ENCODE data around the gene MCTP1.

The MCTP1 gene

GRCh38 chr5:95114305-95114704, 170.6 kb downstream of the MCTP1 start:
- DNase-seq (ENCODE audit: low spot score): no peak

GRCh38 chr5:95113489-95113888, 171.4 kb downstream of the MCTP1 start:
- DNase-seq (ENCODE audit: low spot score): no peak

- no peak for DNase-seq (ENCODE audit: low spot score)
Measured at GRCh38 chr5:95111141-95111540, 173.8 kb downstream of the MCTP1 start.

GRCh38 chr5:95110118-95110517, 174.8 kb downstream of the MCTP1 start:
- no peak for DNase-seq (ENCODE audit: low spot score)

- DNase-seq (ENCODE audit: low spot score): no peak
Measured at GRCh38 chr5:95107138-95107537, 177.8 kb downstream of the MCTP1 start.

- no peak for DNase-seq (ENCODE audit: low spot score)
Measured at GRCh38 chr5:95105638-95106037, 179.3 kb downstream of the MCTP1 start.

- DNase-seq (ENCODE audit: low spot score): no peak
Measured at GRCh38 chr5:95102687-95103086, 182.2 kb downstream of the MCTP1 start.

GRCh38 chr5:95102080-95102479, 182.8 kb downstream of the MCTP1 start:
- DNase-seq (ENCODE audit: low spot score): no peak

GRCh38 chr5:95100551-95100950, 184.3 kb downstream of the MCTP1 start:
- no peak for DNase-seq (ENCODE audit: low spot score)

GRCh38 chr5:95098012-95098411, 186.9 kb downstream of the MCTP1 start:
- no peak for DNase-seq (ENCODE audit: low spot score)

GRCh38 chr5:95093211-95093610, 191.7 kb downstream of the MCTP1 start:
- DNase-seq (ENCODE audit: low spot score): no peak

GRCh38 chr5:95090774-95091173, 194.1 kb downstream of the MCTP1 start:
- no peak for DNase-seq (ENCODE audit: low spot score)

GRCh38 chr5:95087816-95088317, 197.0 kb downstream of the MCTP1 start:
- no peak for DNase-seq (ENCODE audit: low spot score)

- DNase-seq (ENCODE audit: low spot score): no peak
Measured at GRCh38 chr5:95086927-95087815, 197.7 kb downstream of the MCTP1 start.

- DNase-seq (ENCODE audit: low spot score): no peak
Measured at GRCh38 chr5:95084757-95085156, 200.1 kb downstream of the MCTP1 start.

- DNase-seq (ENCODE audit: low spot score): no peak
Measured at GRCh38 chr5:95083606-95084005, 201.3 kb downstream of the MCTP1 start.

GRCh38 chr5:95081982-95082381, 202.9 kb downstream of the MCTP1 start:
- no peak for DNase-seq (ENCODE audit: low spot score)

- DNase-seq (ENCODE audit: low spot score): peak; percentile 26
Measured at GRCh38 chr5:95081500-95081960, 203.4 kb downstream of the MCTP1 start.

GRCh38 chr5:95080441-95080840, 204.5 kb downstream of the MCTP1 start:
- no peak for DNase-seq (ENCODE audit: low spot score)

- DNase-seq (ENCODE audit: low spot score): no peak
Measured at GRCh38 chr5:95080030-95080429, 204.9 kb downstream of the MCTP1 start.

GRCh38 chr5:95078868-95079267, 206.0 kb downstream of the MCTP1 start:
- no peak for DNase-seq (ENCODE audit: low spot score)

- DNase-seq (ENCODE audit: low spot score): no peak
Measured at GRCh38 chr5:95076395-95077185, 208.3 kb downstream of the MCTP1 start.

- no peak for DNase-seq (ENCODE audit: low spot score)
Measured at GRCh38 chr5:95075111-95075510, 209.8 kb downstream of the MCTP1 start.
